ENCODE results near the gene HAGHL.
"Not testable (repeated sequence)": the region's sequence is repeated elsewhere in the genome, so short reads cannot be mapped to it uniquely, and the experiment has no call there.

The HAGHL gene

DNA sequence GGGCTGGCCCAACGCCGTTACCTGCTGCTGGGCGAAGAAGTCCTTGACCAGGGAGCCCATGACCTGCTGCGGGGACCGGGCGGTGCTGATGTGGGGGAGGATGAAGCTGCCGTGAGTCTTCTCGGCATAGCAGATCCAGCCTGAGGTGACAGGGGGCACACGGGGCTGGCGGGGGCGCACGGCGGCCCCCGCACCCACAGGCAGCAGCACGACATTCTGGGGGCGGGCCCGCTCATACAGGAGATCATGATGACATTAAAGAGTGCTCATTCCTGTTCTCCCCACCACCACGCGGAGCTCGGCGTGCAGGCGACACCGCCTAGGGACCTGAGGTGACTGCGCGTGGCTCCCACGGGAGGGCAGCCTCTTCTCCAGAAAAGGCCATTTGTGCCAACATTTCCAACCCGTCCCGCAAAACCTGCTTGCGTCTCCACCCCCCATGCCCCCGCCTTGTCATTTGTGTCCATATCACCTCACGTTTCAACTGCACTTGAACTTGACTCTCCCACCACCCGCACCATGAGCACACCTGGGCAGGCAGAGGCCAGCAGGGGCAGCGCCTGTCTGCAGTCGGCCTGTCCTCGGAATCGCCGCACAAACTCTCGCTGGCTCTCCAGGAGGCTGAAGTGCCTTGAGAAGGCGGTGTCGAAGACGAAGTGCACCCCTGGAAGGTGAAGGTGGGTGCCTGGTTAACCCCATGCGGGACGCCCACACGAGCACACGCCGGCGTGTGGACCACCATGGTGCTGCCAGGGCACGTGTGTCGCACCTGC is 7.5 kb downstream of the HAGHL start:
- DNase-seq (ENCODE audit: low spot score): no peak

DNA sequence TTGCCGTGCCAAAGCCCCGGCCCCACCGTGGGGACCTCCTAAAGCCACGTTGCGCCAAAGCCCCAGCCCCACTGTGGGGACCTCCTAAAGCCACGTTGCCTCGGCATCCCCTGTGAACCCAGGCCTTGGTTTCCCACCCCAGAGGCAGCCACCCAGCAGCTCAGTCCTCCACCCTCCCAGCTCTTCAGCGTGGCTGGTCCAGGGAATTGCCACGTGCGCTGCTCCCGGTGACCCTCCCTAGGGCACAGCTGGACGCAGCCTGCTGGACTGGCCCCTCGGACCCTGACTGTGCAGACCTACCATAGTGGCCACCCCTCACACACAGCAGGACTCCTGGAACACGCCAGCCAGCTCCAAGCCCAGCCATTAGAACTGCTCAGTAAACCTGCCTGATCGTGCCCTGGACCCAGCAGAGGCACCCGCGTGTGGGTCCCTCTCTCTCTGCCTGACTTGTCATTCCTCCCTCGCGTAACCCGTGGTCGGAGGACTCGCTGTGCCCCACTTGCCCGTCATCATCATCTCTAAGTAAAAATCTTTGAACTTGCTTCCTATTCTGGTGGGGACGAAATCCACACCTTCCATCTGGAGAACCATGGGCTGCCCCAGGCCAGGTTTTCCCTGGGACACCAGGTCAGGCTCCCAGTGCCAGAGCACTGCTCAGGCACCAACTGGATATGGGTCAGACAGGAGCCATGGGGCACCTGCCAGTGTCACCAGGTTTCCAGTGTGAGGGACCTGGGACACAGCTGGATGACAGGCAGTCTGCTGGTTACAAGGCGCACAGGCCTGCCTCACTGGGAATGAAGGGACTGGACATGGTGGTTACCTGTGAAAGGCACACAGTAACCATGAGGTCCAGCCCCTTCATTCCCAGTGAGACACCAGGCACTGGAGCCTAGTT is 8.3 kb downstream of the HAGHL start:
- DNase-seq (ENCODE audit: low spot score): no peak

DNA sequence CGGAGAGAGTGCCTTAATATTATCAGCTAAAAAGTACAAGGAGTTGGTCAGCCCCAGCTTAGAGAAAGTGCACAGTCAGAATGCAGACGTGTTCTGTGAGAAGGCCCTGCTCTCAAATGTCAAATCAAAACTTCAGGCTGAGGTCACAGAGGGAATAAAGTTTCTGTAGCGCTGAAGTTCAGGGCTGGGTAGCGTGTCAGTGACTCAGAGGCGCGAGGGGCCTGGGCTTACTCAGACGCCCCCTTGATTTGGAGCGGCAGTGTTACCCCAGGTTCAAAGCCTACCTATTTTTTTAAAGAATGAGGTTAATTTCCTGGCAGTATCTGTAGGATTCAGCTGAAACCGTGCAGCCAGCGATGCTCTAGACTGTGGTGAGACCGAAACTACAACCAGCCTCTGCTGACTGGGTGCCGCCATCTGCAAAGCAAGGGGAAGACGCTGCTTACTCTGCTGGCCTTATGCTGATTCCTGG is 9.1 kb downstream of the HAGHL start:
- no peak for DNase-seq (ENCODE audit: low spot score)

DNA sequence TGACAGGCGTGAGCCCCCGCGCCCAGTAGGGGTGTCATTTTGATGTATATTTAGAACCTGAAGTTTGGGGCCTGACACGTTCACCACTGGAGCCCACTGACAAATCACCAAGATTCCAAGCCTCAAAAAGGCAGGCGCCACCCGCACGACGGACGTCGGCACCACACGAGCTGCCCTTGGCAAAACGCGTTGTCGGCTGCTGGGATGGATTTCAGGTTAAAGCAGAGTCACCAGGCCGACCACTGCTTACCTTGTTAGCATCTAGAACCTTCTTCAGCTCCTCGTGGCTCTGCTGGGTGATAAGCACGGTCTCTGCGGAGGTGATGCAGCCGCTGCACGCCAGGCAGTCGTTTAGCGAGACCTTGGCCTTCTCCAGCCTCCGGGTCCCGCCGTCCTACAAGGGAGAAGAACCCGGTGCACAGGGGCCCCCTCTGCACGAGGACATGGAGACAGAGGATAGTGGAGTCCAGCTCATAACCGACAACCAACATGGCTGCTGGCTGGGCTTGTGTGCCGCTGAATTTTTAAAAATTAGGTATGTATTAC is 10.1 kb downstream of the HAGHL start:
- no peak for DNase-seq (ENCODE audit: low spot score)

DNA sequence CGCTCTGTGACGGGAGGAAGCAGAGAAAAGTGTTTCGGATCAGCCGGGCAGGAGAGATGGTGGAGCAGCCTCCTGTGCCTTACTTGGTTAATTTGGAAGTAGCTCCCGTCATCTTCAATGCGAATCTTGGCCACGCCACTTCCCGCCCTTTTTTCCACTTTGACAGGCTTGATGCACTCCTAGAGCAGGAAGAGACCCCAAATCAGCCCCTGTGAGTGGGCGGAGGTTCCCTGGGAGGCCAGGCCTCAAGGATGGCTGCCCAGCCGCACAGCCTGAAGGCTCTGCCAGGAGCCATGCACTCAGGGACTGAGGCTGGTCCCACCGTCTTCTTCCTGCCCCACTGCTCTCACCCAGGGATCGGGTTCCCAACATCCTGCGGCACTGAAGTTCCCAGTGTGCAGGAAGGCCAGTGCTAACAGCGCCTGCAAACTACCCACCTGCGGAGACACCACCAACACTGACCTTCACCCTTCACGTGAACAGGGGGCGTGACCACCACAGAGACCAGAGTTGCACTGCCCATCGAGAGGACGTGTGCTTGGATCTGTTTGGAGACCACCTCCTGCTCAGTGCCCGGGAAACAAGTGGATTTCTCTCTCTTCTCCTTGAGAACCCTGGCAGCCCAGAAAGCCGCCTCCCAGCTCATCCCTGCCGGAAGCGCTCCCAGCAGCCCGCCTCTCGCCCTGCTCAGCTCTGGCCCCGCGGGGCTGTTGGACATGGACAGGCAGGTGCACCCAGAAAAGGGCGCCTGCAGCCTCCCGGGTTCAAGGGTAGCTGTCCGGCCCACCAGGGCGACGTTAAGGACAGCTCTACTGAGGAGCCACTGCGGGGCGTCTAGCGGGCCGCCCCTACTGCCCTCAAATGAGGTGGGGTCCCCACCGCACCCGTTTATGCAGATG is 12.9 kb downstream of the HAGHL start:
- DNase-seq (ENCODE audit: low spot score): no peak

DNA sequence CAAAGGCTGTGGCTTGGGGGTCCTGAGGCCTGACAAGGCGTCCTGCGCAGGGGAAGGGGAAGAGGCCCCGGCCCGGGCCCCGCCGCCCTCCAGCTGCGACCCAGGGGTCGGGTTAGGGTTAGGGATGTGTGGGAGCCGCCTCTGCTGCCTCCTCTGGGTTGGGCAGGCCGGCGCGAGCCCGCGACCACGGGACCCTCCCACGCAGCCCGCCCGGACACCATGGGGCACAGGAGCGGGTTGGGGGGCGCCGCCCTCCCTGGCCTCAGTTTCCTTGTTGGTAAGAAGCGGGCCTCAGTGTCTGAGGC is 13.5 kb downstream of the HAGHL start:
- DNase-seq (ENCODE audit: low spot score): no peak

DNA sequence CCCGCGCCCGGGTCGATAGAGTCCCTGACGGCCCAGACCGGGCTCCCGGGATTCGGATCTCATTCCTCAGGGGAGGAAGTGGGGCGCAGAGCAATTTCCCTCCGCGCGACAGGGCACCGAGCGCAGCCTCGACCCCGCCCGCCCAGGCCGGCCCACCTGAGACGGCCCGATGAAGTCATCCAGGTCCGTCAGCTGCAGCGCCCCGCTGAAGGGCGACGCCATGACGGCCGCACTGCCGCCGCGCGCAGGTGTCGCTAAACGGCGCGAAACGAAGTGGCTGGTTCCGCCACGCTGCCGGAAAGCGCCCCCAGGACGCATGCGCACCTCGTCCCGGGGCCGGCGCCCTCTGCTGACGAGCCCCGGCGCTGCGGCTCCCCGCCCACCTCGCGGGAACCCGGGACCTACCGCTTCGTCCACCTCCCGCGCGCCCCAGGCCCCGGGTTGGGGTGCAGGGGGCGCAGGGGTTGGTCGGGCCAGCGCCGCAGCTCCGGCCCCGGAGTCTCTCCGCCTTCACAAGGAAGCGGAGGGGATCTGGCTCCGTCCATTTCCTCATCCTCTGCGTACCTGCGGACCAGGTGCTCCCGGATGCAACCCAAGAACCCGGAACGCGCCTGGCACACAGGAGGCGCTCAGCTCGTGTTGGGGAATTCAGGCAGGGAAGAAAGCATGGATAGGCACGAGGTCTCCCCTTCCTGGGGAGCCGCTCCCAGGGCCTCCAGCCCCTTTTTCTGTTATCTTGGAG is 14.0 kb downstream of the HAGHL start, which contains the start of gene CIAO3:
CIAO3 (minus strand) TSS at position 234 of the 742 bp plus-strand sequence; CDS start at position 222, 12 bp downstream.
- peak; percentile 86 for DNase-seq (ENCODE audit: low spot score)

DNA sequence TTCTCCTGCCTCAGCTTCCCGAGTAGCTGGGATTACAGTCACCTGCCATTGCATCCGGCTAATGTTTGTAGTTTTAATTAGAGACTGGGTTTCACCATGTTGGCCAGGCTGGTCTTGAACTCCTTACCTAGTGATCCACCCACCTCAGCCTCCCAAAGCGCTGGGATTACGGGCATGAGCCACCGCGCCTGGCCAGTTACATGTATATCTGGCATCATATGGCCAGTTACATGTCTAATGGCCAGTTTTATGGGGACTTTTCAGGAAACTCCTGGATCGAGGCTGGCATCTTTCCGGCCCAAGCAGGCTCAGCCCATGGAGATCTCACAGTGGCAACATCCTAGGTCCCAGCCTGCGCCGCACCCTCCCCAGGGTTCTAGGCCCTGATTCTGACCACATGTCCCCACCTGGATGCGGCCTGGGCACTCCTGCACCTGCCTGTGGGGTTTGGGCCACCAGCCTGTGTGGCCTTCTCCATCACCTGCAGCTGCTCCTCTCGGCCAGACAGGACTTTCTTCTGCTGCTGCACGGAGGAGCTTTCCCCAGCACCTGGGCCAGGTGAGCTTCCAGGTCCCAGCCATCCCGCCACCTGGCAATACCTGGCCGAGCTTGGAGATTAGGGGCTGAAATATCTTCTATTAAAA is 15.2 kb downstream of the HAGHL start:
- DNase-seq (ENCODE audit: low spot score): no peak

DNA sequence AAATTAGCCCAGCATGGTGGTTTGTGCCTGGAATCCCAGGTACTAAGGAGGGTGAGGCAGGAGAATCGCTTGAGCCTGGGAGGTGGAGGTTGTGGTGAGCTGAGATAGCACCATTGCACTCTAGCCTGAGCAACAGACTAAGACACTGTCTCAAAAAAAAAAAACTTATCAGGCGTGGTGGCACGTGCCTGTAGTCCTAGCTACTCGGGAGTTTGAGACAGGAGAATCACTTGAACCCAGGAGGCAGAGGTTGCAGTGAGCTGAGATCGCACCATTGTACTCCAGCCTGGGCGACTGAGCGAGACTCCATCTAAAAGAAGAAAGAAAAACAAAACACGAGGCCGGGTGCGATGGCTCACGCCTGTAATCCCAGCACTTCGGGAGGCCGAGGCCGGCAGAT is 16.0 kb downstream of the HAGHL start:
- not testable (repeated sequence) for DNase-seq (ENCODE audit: low spot score)

DNA sequence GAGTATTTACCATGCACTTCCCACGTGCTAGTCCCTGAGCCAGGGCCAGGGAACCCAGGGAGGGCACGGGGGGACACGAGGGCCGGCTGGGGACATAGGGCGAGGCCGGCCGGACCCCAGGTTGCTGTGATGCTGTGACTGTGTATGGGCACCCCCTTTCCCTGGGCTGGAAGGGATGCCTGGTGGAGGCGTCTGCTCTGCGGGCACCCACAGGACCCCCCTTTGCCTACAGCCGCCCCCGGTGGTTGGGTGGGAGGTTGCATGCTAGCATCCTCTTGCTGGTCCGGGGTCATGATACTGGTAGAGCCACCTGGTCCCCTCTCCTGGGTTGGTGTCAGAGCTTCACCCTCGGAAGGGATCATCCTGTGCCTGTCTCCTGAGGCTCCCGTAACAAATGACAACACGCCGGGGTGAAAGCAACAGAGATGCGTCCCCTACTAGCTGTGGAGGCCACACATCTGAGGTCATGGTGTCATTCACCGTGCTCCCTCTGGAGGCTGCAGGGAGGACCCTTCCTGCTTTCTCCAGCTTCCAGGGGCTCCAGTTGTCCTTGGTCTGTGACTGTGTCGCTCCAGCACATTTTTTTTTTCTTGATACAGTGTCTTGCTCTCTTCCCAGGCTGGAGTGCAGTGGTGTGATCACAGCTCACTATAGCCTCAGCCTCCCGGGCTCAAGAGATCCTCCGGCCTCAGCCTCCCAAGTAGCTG is 17.0 kb downstream of the HAGHL start:
- no peak for DNase-seq (ENCODE audit: low spot score)

DNA sequence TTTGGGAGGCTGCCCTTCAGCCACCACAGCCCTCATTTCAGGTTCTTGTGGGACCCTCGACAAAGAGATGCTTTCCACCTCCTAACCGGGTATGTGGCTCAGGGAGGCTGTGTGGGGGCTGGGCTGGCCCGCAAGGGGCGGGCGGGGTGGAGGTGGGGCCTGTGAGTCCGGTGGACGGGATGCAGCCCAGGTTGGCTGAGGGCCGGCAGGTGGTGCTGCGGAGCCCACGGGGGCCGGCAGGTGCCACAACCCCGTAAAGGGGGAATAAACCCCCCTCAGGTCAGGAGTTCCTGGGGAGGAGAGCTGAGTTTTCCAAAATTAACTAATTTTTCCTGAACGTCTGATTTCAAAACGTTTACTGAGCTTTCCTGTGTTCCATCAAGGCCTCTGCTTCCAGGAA is 18.8 kb downstream of the HAGHL start:
- DNase-seq (ENCODE audit: low spot score): no peak

DNA sequence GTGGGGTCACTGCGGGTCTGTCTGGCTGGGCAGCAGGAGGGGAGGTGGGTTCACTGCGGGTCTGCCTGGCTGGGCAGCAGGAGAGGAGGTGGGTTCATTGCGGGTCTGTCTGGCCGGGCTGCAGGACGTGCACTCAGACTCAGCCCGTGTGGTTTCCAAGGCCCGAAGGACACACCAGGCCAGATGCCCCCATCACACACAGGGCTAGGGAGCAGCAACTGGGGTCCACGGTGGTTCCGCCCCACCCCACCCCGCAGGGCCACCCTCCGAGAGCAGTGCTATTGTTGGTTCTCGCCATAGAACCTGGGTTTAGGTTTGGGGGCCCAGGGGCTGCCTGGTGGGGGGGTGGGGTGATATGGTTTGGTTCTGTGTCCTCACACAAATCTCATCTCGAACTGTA is 19.7 kb downstream of the HAGHL start:
- DNase-seq (ENCODE audit: low spot score): no peak

DNA sequence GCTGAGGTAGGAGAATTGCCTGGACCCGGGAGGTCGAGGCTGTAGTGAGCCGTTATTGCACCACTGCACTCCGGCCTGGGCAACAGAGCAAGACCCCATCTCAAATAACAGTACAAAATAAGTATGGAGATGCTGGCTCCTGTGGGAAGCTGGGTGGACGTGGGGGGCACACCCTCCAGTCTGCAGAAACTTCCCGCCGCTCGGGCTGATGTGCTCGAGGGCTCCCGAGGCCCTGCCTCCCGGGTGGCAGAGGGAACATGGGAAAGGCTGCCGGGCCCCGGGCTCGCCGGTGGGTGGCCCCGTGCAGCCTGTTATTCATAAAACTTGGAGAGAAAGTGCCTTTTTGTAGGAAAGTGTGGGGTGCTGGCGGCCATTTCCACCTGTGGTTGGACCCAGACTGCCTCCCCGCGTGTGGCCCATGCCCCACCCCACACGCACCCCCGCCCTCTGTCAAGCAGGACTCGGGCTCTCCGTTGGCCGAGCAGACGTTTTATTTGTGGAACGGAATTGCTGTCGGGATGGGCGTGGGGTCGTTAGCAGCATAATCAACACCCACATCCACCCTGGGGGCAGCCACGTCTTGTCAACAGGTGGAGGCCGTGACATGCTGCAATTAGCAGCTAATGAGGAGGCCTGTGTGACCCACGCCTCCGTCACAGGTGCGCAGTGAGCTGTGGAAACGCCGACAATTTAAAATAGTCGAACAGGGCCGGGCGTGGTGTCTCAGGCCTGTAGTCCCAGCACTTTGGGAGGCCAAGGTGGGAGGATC is 21.3 kb downstream of the HAGHL start:
- no peak for DNase-seq (ENCODE audit: low spot score)

DNA sequence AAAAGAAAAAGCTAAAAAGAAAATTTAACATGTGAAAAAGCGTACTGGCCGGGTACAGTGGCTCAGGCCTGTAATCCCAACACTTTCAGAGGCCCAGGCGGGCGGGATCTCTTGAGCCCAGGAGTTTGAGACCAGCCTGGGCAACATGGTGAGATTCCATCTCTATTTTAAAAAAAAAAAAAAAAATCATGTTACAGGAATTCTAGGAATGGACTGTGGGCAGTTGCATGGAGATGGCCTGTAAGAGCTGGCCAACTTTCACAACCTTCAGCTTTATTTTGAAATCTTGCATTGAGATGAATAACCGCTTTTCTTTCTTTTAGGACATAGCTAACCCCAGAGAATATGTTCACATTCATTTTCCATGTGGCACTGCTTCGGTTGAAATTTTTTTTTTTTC is 22.1 kb downstream of the HAGHL start:
- no peak for DNase-seq (ENCODE audit: low spot score)

DNA sequence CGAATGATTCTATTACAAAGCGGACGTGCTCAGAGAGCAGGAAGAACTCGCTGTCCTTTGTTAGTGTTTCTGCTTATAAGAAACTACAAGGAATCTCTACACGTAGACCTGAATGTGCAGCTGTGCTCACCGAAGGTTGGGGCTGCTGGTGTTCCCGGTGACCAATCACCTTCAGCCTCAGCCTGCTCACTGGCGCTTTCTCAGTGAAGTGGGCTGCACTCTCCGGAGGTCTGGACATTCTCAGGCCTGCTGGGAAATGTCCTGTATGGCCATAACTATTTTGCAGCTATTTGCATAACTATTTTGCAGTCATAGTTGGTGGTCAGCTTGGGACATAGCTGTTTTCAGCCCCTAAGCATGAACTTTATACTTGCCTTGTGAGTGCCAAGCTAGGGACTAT is 23.6 kb downstream of the HAGHL start:
- no peak for DNase-seq (ENCODE audit: low spot score)

DNA sequence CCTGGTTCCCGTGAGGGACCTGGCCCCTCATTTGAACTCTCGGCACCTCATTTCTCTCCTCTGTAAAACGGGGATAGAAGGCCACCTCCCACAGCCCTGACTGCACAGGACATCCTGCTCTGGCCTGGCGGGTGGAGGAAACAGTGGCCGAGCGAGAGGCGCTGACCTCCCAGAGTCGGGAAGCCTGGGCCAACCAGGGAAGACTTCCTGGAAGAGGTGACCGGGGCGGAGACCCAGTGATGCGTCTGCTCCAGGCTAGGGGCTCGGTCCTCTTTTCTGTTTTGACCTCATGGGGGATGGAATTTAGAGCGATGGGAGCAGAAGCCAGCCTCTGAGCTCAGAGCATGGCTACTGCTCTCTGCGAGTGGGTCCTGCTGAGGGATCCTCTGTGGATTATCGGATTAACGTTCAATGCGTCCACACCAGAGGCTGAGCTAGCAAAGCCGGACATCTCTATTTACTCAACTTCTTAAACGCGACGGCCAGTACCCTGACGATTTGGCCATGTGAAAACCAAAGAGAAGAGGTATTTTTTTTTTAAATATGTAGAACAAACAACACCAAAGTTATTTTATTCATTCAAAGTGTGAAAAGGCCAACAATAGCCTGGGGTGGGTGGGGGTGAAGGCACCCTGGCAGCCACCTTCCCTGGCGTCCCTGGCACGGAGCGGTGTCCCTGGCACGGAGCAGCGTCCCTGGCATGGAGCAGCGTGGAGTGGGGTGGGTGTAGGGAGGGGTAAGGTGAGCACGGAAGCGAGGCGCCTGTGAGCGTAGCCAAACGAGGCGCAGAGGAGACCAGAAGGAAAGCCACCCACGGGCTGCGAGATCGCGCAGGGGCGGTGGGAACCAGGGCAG is 24.5 kb downstream of the HAGHL start:
- peak; percentile 39 for DNase-seq (ENCODE audit: low spot score)

DNA sequence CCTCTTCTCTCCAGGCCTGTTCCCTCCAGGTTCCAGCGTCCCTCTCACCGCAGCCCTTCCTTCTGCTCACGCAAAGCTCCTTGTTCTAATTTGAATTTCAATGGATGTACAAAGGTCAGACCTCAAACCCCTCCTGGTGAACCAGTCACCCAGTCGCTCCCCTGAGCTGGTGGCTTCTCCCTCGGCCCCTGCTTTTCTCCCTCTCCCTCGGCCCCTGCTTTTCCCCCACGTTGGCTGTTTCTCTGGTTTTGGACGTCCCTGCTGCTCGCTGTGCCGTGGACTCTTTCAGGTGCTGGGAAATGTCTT is 25.1 kb downstream of the HAGHL start:
- DNase-seq (ENCODE audit: low spot score): no peak

DNA sequence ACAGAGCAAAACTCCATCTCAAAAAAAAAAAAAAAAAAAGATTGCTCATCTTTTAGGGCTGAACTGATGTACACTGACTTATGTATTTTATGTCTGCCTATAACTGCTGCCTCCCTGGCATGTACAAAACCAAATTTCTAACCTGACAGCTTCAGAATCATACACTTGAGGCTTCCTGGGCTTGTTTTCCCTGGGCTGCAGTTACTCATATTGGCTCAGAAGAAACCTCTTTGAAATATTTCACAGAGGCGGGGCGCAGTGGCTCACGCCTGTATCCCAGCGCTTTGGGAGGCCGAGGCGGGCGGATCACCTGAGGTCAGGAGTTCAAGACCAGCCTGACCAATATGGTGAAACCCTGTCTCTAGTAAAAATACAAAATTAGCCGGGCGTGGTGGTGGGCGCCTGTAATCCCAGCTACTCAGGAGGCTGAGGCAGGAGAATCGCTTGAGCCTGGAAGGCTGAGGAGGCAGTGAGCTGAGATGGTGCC is 27.3 kb downstream of the HAGHL start:
- DNase-seq (ENCODE audit: low spot score): not testable (repeated sequence)

Data from Ammon's horn (tissue), 1 donor.